ENCODE measurements around the gene SLC24A4.
A peak's percentile ranks its signal among the peaks of the same experiment; 100 is the strongest.
"Not testable (repeated sequence)": the region's sequence is repeated elsewhere in the genome, so short reads cannot be mapped to it uniquely, and the experiment has no call there.

The SLC24A4 gene

DNA sequence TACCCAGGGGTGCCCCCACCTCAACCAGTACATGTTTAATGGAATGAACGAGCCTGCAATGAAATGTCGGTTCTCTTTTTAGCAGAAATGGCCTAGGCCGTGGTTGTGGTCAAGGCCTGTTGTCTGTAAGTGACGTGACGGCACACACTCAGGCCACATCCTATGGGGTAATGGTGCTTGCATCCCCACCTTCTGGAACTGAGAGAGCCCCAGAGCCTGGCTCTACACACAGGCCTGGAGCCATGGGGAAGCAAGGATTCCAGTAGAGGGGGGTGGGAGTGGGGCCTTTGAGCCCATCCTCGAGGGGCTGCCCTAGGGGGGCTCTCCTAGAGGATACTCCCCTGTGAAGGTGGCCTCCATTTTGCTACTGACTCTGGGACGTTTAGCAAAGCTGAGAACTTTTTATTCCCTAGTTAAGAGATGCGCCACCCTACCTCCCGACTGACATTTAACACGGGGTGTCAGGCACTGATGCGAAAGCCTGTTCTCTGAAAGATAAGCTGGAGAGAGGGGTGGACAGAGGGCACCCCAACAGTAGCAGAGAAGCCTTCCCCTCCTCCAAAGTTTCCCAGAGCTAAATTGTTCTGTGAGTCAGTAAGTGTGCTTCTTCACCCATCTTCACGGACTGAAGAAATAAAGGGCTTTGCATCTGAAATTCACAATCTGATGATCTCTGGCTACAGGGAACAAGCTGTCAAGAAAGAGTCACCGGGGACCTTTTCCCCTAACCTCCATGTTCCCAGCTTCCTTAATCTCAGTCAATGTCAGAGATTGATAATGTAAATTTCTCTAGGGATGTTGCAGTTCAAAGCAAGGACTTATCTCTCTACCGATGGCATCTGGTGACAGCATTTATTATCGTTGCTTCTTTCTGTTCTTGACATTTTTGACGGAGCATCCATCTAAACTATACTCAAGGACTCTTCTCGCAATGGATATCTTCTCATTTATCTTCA is 197.4 kb downstream of the SLC24A4 start:
- no peak for DNase-seq (ENCODE audit: low read depth)

DNA sequence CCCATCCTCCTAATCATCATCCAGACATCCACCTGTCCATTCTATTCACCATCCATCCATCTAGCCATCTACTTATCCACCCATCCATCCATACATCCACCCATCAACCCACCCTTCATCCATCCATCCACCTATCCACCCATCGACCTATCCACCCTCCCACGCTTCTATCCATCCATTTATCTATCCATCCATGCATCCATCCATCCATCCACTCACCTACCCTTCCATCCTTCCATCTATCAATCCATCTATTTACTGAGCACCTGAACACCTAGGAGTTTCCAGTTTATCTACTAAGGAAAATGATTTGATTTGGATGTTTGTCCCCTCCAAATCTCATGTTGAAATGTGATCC is 198.1 kb downstream of the SLC24A4 start:
- no peak for DNase-seq (ENCODE audit: low read depth)

DNA sequence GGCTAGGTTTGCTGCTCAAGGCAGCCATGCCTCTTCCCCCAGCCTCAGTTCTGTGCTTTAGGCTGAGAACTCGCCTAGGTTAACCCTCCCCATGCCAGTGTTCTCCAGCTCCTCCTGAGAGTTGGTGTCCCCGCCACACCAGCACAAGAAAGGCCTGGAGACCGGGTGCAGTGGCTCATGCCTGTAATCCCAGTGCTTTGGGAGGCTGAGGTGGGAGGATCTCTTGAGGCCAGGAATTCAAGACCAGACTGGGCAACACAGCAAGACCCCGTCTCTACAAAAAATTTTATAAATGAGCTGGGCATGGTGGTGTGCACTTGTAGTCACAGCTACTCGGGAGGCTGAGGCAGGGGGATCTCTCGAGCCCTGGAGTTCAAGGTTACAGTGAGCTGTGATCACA is 200.8 kb downstream of the SLC24A4 start:
- no peak for DNase-seq (ENCODE audit: low read depth)

DNA sequence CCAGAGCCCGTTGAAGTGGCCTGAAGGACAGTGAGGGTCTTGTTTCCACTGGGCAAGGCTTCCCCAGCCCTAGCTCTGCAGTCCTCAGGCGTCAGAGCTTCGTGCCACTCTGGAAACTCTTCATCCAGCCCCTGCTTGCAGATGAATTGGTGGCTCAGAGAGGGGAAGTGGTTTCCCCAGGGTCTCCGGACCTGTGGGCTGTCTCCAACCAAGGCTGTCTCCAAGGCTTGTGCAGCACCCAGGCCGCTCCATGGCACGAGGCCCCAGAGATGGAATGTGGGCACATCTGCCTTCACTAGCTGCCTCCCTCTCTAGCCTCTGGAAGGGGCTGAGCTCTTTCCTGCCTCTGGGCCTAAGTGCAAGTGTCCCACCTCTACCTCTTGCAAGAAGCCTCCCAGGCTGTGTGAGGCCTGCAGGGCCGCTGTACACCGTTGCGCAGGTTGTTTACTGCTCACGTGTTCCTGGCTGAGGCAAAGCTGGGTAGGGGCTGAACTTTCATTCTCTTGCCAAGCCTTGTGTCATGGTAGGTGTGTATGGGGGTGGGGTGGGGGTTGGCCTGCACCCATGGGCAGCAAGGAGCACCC is 201.7 kb downstream of the SLC24A4 start:
- DNase-seq (ENCODE audit: low read depth): no peak

DNA sequence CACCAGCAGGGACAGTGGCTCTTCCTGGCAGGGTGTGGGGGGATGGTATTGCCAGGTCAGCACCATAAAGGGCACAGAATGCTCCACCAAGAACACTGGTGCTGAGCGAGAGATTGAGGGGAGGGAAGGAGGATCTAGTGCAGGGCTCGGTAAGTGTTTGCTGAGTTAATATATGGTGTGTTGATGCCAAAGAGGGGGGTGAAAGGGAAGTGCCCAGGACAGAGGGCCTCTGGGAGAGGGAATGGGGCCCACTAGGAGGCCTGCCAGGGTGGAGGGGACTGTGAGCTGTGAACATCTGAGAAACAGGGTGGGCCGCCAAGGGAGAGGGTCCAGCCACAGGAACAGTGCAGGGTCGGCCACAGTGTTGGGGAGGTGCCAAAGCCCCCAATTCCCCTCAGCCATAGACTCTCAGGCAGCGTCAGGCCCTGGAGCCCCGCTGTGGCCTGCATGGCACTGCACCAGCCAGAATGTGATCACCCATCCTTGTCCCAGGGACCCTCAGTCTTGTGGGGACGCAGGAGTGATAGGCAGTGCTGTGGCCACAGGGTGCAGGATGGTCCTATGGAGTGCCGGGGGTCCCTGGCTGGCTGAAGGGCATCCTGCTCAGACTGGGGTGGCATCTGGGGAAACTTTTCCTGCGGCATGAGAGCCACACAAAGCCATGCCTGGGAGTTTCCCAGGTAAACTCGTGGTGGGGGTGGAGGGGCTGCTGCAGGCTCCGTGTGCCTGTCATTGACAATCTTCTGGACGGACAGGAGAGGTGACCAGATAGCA is 202.5 kb downstream of the SLC24A4 start:
- DNase-seq (ENCODE audit: low read depth): no peak

DNA sequence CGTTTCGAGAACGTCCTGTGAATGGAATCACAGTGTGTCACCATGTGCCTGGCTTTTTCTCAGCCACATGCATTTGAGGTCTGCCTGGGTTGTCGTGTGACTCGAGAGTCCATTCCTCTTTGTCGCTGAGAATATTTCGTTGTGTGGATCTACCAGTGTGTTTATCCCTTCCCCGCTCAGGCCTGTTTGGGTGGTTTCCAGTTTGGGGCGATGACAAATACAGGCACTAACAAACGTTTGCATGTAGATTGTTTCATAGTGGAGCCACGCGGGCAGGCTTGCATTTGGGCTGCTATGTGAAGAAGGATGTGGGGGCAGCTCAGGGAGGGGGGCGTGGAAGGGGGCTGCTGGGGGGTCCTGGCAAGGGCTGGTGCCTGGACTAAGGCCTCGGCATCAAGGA is 204.8 kb downstream of the SLC24A4 start:
- no peak for DNase-seq (ENCODE audit: low read depth)

DNA sequence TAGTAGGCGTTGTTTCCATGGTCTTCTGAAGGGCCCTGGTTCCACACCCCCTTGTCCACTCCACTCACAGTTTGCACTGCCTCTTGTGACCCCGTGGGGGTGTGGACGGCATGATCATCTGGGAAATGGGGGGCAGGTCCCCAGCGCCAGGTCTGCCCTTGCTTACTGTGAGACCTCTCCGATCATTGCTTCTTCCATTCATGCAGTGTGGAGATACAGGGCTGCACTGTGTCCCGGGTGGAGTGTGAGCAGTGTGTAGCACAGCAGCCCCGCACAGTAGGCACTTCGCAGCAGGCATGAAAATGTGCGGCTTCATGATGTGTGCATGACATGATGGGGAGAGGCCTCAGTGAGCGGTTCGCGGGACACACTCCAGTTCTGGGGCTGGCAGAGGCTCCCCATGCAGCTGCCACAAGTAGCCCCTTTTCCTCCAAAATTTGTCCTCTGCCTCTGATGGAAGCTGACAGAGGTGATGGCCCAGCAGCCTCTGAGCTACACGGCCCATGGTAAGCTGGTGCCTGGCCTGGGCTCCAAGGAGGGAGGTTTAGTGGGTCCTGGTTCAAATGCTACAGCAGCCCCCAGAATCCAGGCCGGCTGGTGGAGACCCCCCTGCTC is 205.6 kb downstream of the SLC24A4 start:
- DNase-seq (ENCODE audit: low read depth): no peak

DNA sequence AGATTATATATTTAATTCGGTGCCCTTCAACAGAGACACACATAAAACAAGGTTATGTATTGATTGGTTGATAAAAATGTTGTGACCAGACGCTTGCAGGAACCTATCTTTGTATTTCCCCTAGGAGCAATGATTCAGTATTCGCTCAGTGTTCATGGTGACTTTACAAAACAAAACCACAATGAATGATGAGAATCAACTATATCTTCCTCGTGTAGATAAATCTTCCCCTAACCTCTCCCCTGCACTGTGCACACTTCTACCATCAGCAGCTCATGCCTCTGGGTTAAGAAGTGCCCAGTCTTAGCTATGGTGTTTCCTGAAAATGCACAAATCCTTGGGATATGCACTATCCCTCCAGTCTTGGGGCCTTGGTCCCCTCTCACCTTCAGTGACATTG is 206.9 kb downstream of the SLC24A4 start:
- no peak for DNase-seq (ENCODE audit: low read depth)

DNA sequence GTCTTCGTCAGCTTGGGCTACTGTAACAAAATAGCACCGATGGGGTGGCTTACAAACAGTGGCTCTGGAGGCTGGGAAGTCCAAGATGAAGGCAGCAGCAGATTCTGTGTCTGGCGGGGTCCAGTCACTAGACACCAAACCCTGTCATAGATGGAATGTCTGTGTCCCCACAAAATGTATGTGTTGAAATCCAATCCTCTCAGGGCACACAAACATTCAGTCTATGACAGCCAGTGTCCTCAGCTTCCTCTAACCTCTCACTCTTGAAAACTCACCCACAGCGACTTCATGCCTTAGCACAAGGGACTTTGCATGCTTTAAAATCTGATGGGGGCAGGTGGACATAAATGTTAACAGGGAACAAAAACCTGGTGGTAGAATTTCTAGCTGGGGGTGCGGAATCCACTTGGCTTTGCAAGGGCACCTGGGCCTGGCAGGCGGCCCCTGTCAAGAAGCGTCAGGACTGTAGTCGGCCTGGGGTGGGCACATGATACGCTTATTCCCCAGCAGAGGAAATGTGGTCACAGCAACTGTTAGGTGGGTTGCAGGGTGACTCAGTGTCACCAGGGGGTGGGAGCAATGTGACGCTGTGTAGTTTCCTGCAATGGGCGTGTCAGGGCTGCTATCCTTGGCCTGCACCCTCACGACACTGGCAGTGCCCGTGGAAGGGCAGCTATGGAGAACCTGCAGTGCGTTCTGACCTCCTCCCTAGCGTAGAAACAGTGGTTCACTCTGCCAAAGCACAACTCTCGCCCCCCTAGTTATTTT is 208.3 kb downstream of the SLC24A4 start:
- DNase-seq (ENCODE audit: low read depth): peak; percentile 82

DNA sequence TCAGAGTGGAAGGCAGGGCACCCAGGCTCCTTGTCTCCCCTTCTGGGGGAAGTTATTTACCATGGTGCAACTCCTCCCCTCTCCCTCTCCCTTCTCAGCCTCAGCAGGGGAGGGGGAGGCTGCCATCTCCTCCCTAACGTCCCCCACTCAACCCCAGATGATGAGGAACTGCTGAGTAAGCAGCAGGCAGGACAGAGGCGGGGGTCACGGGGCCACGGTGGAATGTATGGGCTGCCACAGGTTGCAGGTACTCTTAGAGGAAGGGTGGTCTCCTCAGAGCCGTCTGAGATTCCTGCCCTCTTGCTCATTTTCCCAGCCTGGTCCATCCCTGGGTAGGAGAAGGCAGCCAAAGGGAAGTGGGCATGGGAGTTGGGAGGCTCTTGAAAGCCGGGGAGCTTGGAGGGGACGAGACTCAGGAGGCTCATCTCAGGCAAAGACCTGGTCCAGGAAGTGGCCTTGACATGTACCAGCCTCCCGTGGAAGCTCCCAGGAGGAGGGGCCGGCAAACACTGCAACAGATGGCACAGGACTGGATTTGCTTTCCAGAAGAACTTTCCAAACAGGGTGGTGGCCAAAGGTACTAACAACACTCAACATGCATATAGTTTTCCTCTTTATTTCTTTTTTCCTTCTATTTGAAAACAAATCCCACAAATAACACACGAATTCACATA is 209.7 kb downstream of the SLC24A4 start:
- DNase-seq (ENCODE audit: low read depth): no peak

DNA sequence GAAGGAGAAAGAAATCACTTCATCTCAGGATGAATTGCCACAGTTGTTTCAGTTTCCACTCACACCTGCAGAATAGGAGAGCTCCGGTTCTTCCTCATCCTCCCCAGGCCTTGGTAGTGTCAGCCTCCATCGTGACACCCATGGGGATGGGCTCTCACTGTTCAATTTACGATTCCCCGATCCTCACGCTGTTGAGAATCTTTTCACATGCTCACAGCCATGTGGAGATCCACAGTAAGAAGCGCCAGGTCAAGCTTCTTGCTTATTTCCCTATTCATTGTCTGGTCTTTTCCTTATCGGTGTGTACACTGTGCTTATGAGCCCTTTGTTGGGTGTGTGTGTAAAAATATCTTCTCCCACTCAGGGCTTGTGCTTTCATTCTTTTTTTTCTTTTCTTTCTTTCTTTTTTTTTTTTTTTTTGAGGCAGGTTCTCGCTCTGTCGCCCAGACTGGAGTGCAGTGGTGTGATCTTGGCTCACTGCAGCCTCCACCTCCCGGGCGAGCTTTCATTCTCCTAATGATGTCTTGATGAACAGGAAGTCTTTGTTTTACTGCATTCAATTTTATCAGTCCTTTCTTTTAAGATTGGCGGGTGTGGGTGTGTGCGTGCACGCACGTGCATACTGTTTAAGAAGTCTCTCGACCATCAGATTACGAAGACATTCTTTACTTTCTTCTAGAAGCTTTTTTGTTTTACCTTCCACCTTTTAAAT is 212.1 kb downstream of the SLC24A4 start:
- no peak for DNase-seq (ENCODE audit: low read depth)

DNA sequence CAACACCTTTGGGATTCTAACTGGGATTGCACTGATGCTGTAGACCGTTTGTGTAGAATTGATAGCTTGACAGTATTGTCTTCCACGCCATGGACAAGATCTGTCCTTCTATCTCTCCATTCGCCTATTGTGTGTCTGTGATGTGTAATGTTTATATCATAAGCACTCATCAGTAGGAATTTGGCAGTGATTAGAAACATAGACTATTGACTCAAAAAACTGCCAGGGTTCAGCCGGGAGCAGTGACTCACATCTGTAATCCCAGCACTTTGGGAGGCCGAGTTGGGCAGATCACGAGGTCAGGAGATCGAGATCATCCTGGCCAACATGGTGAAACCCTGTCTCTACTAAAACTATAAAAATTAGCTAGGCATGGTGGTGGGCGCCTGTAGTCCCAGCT is 213.3 kb downstream of the SLC24A4 start:
- not testable (repeated sequence) for DNase-seq (ENCODE audit: low read depth)

DNA sequence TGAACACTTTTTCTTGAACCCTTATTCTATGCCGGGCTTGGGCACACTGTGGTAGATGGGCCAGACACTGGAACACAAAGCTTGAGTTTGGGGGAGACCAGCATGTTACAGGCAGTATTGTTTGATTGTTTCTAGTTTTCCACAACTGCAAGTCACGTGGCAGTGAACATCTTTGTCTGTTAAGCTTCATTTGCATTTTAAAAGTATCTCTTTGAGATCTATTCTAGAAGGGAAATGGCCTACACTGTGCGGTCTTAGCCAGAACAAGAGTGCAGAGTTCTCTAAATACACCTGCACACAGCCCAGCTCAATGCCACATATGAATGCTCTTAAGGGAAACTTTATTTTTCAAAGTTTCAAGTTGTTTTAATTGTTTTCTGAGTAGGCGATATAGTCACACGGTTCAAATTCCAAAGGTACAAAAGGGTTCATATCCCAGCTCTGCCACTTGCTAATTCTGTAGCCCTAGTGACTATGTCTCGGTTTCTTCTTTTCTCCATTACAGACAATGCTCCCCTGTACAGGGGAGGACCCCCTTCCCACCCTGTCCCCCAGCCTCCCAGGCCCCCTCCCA is 215.5 kb downstream of the SLC24A4 start:
- no peak for DNase-seq (ENCODE audit: low read depth)

DNA sequence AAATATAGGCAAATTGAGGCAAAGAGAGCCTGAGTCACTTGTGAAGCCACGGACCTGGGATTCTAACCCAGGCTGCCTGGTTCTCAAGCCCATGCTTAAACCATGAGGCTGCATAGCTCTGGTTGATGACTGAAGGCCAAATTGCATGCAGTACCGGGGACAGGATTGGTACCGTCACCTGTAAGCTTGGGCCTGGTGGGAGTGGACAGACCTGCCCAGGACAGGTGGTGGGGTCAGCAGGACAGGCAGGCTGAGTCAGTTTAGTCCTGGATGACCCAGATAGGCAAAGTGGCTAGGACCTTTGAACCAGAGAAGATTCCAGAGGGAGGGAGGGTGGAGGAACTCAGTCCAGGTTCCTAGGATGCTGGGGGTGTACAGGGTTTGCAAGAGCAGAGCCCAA is 216.5 kb downstream of the SLC24A4 start:
- no peak for DNase-seq (ENCODE audit: low read depth)

DNA sequence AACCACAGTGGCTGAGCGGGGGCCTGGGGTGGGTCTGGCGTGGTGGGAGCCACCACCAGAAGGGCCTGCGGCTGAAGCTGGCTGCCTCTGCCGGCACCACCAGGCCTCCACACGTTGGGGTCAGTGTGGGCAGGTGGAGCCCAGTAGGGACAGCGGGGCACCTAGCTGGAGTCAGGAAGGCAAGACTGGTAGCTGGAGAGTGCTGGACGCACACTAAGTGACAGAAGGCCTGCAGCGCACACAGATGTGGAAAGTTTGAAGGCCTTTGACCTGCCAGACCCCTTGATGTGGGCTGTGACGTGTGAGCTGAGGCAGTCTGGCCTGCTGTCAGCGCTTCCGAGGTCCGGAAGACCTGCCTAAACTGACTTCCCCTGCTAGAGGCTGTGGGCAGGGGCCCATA is 216.9 kb downstream of the SLC24A4 start:
- DNase-seq (ENCODE audit: low read depth): no peak

DNA sequence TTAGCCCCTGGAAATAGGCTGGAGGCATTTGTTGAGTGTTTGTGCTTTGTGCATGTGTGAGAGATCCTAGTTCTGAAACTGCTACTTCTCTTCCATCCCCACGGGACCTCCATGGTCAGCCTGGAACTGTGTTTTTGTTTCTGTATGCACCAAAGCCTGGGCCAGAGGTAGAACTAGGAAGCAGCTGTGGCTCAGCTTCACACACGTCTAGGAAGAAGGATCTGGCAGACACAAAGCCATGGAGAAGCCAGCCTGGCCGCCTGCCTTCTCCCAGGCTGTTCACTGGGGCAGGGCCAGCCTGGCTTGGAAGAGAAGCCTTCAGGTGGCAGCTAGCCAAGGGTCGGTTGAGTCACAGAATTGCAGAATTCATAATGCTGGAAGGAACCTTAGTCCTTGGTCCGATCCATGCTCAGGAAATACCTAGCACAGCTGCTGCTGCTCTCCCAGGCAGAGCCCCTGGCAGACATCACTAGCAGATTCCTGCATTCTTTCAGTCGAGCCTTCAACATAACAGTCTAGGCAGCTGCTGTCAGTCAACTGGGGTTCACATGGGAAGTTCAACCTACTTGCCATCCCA is 217.6 kb downstream of the SLC24A4 start:
- no peak for DNase-seq (ENCODE audit: low read depth)

DNA sequence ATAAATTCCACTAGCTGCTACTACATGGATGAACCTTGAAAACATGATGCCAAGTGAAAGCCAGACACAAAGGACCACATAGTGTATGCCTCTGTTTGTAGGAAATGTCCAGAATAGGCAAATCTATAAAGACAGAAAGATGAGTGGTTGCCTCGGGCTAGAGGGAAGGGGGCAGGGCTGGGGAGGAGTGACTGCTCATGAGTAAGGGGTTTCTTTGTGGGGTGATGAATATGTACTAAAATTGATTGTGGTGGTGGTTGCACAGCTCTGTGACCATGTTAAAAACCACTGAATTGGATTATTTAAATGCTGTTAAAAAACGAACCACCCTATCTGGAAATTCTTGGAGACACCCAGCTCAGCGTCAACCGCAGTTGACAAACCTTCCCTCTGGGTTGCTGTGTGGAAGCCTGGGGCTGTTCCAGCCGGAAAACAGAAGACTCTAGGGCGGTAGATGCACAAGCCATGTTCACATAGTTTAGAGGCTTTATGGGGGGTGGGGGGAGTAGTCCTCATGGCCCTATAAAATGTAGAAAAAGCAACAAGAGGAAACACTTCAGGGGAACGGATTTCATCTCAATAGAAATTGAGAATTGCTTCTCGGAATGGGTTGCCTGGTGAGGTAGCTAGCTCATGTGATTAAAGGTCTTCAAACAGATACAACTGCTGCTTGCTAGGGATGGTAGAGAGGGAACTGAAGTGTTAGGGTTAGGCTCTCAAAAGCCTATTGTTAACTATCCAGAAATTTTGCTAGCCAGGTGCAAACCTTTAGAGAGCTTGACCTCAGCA is 220.0 kb downstream of the SLC24A4 start:
- DNase-seq (ENCODE audit: low read depth): no peak

DNA sequence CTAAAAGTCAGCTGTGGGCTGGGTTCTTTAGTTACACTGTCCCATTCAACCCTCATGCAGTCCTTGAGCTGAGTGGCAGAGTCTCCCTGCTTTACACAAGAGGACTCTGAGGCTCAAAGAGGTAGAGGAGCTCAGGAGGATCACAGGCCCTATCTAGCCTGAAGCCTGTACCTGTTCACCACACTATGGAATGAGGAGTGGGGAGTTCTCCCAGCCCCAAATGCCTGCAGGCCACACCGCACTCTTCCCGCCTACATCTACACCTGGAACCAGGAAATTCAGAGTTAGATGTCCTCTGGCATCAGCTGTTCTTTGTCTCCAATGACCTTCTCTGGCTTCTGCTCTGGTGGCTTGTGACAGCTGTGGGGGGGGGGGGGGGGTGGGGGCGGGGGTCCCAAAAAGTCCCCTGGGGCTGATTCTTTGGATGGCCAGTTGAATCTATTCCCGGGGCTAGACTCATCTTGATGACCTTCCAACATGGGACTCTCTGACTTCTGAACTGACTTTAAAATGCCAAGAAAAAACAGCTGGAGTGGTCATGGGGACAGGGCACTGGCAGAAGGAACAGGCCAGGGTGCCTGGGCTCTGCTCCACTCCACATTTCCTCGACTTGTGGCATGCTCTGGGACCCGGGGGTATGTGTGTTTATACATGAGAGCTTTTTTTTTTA is 221.2 kb downstream of the SLC24A4 start:
- DNase-seq (ENCODE audit: low read depth): no peak

Data from stimulated activated CD8-positive, alpha-beta memory T cell treated with anti-CD3 and anti-CD28 coated beads, Interleukin-4, amount 100 ng/mL, for 24 hours (primary cell).